ENCODE results near the gene METTL27.
"Not testable (repeated sequence)": the region's sequence is repeated elsewhere in the genome, so short reads cannot be mapped to it uniquely, and the experiment has no call there.

The METTL27 gene

GRCh38 chr7:73789051-73789450, 53.3 kb downstream of the METTL27 start:
- POLR2A ChIA-PET = no interaction called here
- DNase-seq (ENCODE audit: extremely low spot score) = no peak
- CTCF ChIA-PET = no interaction called here

GRCh38 chr7:73787786-73788048, 54.6 kb downstream of the METTL27 start:
- DNase-seq (ENCODE audit: extremely low spot score); POLR2A ChIA-PET; CTCF ChIA-PET: not testable (repeated sequence)

More at GRCh38 chr7:73789051-73789450, 53.3 kb downstream of the METTL27 start:
- no peak for TF ChIP-seq CTCF (IDR thresholded peaks at IDR 0.05; ENCODE audit: control extremely low read depth, extremely low read depth, low read depth, missing control alignments)

- CTCF ChIA-PET = no interaction called here
- POLR2A ChIA-PET = no interaction called here
- no peak for DNase-seq (ENCODE audit: extremely low spot score)
- TF ChIP-seq CTCF (IDR thresholded peaks at IDR 0.05; ENCODE audit: control extremely low read depth, extremely low read depth, low read depth, missing control alignments) = no peak
Observed at GRCh38 chr7:73786588-73786987, 55.7 kb downstream of the METTL27 start.
